ENCODE measurements around the gene ADIPOR2.

The ADIPOR2 gene, protein sequence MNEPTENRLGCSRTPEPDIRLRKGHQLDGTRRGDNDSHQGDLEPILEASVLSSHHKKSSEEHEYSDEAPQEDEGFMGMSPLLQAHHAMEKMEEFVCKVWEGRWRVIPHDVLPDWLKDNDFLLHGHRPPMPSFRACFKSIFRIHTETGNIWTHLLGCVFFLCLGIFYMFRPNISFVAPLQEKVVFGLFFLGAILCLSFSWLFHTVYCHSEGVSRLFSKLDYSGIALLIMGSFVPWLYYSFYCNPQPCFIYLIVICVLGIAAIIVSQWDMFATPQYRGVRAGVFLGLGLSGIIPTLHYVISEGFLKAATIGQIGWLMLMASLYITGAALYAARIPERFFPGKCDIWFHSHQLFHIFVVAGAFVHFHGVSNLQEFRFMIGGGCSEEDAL

DNA sequence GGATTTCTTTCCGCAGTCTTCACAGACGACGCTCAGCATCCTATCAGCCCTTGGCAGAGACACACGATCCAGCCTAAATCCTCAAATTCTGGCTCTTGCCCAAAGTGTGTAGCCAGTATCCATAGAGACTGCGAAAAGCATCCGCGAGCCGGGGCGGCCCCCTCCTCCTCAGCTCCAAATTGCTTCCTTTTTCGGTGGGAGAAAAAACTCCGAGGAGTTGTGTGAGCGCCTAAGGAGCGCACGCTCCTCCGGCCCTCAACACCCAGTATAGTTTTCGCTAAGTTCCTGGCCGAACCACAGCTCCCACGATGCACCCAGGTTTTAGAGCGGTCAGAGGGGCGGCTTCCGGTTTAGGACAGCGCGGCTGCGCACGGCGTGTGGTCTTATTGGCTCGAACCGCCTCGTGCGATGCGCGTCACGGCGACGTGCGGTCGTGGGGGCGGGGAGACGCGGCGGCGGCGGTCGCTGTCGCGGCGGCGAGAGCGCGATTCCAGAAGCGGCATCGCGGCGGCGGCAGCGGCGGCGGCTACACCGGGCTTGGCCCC lies at the start of gene ADIPOR2:
ADIPOR2 (plus strand) TSS at position 493 of the 545 bp plus-strand sequence. CDS start 63,274 bp downstream, outside the sequence.
- DNase-seq, result peak; percentile 95 to 96

- DNase-seq, result no peak
These were observed 48.4 kb upstream of the ADIPOR2 start for GRCh38 chr12:1642513-1642912.

DNA sequence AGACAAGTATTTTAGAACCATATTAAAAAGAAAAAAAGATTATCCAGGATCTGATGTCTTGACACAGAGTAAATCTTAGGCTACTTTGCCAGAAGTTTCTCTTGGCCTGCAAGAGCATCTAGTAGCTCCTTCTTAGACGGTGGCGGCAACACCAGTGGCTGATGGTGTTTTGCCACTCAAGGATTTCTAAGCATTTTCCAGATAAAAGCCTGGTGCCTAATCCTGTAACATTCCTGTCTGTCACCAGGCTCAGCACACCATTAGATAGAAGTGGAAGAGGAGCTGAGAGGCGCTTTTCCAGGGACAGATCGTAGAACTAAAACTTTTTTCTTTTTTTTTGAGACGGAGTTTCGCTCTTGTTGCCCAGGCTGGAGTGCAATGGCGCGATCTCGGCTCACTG lies 47.8 kb upstream of the ADIPOR2 start:
- DNase-seq, result no peak

DNA sequence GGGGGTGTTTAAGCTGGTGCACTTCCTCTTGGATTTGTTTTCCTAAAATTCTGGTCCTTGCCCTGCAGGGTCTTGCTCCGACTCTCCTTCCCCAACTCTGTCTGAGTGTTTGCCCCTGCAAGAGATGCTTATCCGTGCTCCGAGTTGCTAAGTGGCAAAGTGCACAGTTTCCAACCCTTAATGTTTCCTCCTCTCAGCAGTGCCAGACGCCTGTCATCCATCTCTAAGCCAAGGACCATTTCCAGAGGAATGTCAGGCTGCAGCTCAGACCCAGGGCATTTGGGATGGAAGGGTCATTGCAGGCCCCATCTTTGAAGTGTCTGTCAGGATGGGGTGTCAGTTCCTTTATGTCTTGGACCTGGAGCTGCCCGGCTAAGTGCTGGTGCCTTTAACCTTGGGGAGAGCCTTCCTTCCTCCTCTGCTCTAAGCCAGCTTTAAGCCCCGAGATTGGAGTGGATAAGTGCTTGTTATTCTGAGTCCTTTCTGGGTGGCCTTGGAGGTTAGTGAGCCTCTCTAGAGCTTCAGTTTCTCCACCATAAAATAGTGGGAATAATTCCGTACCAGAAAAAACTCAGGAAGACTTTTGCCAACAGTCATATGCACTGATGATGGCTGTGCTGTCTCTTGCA lies 46.9 kb upstream of the ADIPOR2 start:
- DNase-seq, result no peak

DNA sequence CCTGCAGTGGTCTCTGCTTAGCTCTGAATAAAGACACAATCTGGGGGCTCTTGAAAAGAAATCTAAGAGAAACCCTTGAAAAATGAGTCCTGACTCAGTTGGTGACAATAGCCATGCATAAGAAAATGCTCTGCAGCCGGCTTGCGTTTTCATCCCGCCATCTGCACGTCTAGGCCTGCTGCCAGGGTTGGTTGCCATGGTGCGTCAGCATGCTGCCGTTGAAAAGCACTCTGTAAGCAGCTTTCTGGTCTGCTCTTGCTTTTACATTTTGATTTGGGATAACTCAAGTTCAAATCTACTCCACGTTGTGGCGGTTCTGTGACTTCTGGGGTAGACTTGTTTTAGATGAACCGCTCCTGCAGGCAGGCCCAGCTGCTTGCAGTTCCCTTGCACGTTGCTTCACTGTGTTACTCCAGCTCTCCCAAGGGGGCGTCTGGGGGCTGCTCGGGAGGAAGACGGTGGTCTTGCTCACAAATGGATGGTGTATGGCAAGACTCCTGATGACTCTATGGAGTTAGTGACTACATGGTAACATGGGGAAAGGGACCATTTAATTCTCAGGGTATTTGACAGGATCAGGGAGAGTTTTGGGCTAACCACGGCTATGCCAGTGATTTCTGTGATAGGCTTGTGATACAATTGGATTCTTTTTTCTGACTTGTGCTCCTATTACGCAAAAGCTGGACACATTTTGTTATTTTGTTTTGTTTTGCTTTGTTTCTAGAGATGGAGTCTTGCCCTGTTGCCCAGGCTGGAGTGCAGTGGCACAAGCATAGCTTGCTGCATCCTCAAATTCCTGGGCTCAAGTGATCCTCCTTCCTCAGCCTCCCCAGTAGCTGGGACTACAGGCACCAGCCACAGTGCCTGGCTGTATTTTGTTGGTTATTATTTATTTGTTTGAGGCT lies 46.1 kb upstream of the ADIPOR2 start:
- no peak for DNase-seq

- DNase-seq, result no peak
These were observed 45.1 kb upstream of the ADIPOR2 start for GRCh38 chr12:1645819-1646218.

DNA sequence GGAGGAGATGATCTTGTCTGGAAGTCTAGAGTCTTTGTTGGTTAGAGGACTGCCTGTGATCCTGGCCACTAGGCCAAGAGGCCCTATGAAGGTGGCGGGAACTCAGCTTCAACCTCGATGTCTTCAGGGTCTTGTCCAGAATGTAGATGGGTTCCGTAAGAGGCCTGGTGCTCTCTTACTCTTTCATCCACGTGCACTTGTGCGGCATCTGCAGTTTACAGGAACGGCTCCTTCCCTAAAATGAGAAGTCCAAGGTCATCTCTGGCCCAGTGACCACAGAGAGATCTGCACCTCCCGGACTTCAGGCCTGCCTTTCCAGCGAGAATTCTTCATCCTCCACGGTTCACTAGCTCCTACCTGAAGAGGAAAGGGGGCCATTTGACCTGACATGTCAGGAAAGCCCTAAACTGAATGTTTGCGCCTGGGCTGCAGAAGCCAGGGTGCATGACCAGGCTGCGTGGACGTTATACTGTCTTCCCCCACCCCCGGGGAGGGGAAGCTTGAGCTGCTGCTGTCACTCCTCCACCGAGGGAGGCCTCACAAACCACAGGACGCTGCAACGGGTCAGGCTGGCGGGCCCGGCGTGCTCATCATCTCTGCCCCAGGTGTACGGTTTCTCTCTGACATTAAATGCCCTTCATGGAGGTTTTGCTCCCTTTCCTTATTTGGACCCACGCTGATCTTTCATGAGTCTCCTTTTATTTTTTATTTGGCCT lies 44.1 kb upstream of the ADIPOR2 start:
- no peak for DNase-seq

DNA sequence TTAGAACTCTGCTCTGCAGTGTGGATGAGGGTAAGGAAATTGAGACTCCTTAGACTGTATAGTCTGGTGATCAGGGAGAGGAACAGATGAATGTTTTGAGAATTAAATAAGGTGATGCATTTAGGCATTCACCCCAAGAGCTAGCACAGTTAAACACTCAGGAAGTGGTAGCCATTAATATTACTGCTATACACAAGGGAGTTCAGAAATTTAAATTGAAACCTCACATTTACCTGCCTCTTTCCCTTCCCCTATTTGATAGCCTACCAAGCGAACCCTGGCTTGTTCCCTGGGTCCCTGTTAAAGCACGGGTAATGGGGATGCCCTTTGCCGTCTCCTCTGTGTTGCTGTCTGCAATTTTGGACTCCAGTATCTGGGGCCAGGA lies 43.6 kb upstream of the ADIPOR2 start:
- no peak for DNase-seq

GRCh38 chr12:1650260-1650977 lies 40.5 kb upstream of the ADIPOR2 start:
- no peak for DNase-seq

DNA sequence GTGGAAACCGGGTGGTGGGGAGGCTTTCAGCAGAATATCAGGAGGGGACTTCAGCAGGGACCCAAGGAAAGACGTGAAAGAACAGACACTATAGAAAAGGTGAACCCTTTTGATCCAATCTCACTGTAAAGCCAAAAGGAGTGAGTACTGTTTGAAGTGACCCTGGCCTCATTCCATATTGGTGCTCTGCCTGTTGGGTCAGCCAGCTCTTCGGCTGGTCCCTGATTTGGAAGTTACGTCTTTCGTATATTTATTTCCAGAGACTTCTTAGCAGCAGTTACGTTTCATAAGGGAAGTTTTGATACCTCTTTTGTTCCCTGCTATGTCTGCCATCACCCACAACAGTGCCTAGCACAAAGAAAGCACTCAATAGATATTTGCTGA lies 39.9 kb upstream of the ADIPOR2 start:
- DNase-seq, result no peak

DNA sequence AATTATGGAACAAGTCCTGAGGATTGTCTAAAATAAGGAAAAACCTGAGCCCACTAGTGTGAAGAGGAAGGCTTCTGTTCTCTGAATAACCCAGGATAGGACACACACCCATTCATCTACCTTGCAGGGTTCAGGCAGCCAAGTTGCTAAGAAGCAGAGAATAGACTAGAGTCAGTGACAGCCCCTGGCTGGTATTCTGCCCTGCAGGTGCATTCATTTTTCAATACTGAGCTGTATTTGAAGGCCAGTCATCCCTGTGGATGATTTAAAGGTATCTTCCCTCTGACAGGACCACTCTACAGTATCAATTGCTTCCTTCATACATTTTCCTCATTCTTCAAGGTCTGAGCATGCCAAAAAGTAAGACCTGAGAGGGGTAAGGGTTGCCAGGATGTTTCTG lies 38.9 kb upstream of the ADIPOR2 start:
- no peak for DNase-seq

DNA sequence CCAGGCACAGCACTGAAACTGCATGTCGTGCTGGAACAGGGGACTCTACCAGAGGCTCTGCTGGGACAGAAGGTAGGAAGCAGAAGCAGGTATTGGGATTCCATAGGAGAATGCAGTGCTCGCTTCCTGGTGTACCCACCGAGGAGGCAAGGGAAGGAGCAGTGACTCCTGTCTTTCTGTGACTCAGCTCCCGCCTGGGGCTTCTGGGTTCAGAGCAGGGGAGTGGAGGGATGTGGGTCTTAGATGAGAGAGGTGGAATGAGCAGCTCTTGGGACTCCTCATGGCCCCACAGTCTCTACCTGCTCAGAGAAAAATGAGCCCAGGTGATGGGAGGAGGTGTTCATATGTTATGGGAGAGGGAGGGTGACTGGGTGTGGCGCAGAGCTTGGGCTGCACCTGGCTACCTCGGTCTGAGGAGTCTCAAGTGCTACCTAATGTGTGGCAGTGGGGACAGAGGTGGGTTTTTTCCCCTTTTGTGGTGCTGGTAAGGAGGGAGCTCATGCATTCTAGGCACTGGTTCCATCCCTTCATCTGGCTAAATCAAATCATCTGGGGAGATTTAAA lies 35.6 kb upstream of the ADIPOR2 start:
- no peak for DNase-seq

- DNase-seq, result no peak
These were observed 34.0 kb upstream of the ADIPOR2 start for GRCh38 chr12:1656902-1657301.

- DNase-seq, result no peak
These were observed 33.2 kb upstream of the ADIPOR2 start for GRCh38 chr12:1657688-1658087.

- DNase-seq, result peak; percentile 63 to 64
These were observed 30.3 kb upstream of the ADIPOR2 start for GRCh38 chr12:1660304-1661187.

- DNase-seq, result peak; percentile 90
These were observed 29.1 kb upstream of the ADIPOR2 start for GRCh38 chr12:1661553-1662335.

DNA sequence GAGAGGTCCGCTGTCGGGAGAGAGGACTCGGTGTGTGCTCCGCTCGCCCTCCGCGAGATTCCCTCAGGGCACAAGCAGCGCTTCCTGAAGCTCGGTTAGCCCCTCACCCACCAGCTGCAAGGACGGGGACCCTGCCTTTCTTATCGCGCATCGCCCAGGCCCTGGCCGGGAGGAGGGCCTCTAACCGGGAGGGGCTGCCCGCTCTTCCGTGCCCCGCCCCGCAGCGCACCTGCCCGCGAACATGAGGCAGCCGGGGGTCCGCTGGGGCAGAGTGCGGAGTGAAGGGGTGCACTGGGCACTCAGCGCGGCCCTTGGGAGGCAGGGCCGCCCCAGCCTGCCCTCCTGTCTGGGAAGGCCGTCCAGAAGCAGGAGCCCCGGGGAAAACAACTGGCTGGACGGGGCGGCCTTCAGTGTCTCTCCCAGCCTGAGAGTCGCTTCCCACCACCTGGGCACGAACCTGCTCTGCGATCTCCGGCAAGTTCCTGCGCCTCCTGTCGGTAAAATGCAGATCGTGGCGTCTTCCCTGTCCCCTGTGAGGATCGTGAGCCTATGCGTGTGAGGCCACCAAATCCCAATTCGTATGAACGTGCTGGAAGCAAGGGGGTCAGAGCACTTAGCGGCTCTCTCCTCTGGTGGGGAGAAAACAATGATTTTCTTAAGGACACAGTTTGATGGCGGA lies 28.0 kb upstream of the ADIPOR2 start:
- DNase-seq, result peak; percentile 27 to 48

GRCh38 chr12:1663440-1664132 lies 27.3 kb upstream of the ADIPOR2 start:
- DNase-seq, result no peak

Data from CD4-positive, alpha-beta T cell treated with Interleukin-4 for 1 hour (primary cell).